Calu3 (cell line): ENCODE data around the gene SYP. TPM values are rescaled to one million over a fixed set of nuclear protein-coding genes. Genes with fewer than 3 reads are reported as not detected.

Experiments
- BruUV-seq: library from RNA; stranded (reverse); fragments of 400-500 nt; replicated peaks from 2 replicates; lab custom pipeline; 2021; lab: Mats Ljungman, UMichigan
- CTCF ChIA-PET: fragments of 300-600 bp; sonication (Branson Sonifier 250); formaldehyde crosslinking; loops from one replicate; lab custom pipeline; 2022; ENCODE audit warnings: antibody characterized with exemption; lab: Charles Lee
- DNase-seq: peaks from one replicate; pipeline ENCODE4 v3.0.0; 2022
- H3K27ac Mint-ChIP-seq: one replicate; pipeline ENCODE4 v1.8.0; 2022; ENCODE audit warnings: mixed read lengths; ENCODE audit not compliant: unreplicated experiment
- H3K27me3 Mint-ChIP-seq: one replicate; pipeline ENCODE4 v1.8.0; 2022; ENCODE audit warnings: mixed read lengths; ENCODE audit not compliant: unreplicated experiment
- H3K36me3 Mint-ChIP-seq: one replicate; pipeline ENCODE4 v1.8.0; 2022; ENCODE audit warnings: mild to moderate bottlenecking, moderate library complexity, mixed read lengths; ENCODE audit not compliant: insufficient read depth, unreplicated experiment
- H3K4me1 Mint-ChIP-seq: one replicate; pipeline ENCODE4 v1.8.0; 2022; ENCODE audit warnings: mild to moderate bottlenecking, low read depth, mixed read lengths; ENCODE audit not compliant: unreplicated experiment
- H3K4me3 Mint-ChIP-seq: one replicate; pipeline ENCODE4 v1.8.0; 2022; ENCODE audit warnings: mild to moderate bottlenecking, low read depth, moderate library complexity, mixed read lengths; ENCODE audit not compliant: unreplicated experiment
- H3K9me3 Mint-ChIP-seq: one replicate; pipeline ENCODE4 v1.8.0; 2022; ENCODE audit warnings: low read depth, mixed read lengths; ENCODE audit not compliant: unreplicated experiment
- intact Hi-C: fragments of 100-400 bp; cut with micrococcal nuclease; formaldehyde crosslinking; loops from one replicate; pipeline ENCODE4 v1.10.0; 2022; ENCODE audit not compliant: unreplicated experiment
- total RNA-seq: library from RNA; stranded (reverse); gene quantifications from 2 replicates; pipeline ENCODE4 v1.2.3, GENCODE V29; 2022
- TF ChIP-seq, protein P1 (sequence below): fragments of 200-600 bp; IDR thresholded peaks from one replicate; pipeline ENCODE4 v1.8.0; 2022; ENCODE audit warnings: antibody characterized with exemption; ENCODE audit not compliant: unreplicated experiment

Gene SYP
- total RNA-seq, 1 experiment from 2014 or later = 2.7 TPM

- Mint-ChIP-seq H3K27me3 (peaks cover 38% of the 10 kb centered on the region), H3K9me3 (no peaks in the 10 kb centered on the region), H3K4me3 (no peak overlapping the region), H3K4me1 (no peaks in the 10 kb centered on the region), H3K36me3 (no peaks in the 10 kb centered on the region), H3K27ac (no peak overlapping the region)
- DNase-seq = no peak
- BruUV-seq = no TSS peak
- intact Hi-C loops = no loop called here
- CTCF ChIA-PET = no interaction called here
- TF ChIP-seq, protein P1, sequence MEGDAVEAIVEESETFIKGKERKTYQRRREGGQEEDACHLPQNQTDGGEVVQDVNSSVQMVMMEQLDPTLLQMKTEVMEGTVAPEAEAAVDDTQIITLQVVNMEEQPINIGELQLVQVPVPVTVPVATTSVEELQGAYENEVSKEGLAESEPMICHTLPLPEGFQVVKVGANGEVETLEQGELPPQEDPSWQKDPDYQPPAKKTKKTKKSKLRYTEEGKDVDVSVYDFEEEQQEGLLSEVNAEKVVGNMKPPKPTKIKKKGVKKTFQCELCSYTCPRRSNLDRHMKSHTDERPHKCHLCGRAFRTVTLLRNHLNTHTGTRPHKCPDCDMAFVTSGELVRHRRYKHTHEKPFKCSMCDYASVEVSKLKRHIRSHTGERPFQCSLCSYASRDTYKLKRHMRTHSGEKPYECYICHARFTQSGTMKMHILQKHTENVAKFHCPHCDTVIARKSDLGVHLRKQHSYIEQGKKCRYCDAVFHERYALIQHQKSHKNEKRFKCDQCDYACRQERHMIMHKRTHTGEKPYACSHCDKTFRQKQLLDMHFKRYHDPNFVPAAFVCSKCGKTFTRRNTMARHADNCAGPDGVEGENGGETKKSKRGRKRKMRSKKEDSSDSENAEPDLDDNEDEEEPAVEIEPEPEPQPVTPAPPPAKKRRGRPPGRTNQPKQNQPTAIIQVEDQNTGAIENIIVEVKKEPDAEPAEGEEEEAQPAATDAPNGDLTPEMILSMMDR = no peak
These were observed 10.4 kb upstream of the SYP start for GRCh38 chrX:49210406-49210805.

GRCh38 chrX:49209434-49210251 is 9.7 kb upstream of the SYP start:
- Mint-ChIP-seq H3K4me3 (no peak overlapping the region), H3K9me3 (no peaks in the 10 kb centered on the region), H3K4me1 (no peaks in the 10 kb centered on the region), H3K27ac (no peak overlapping the region), H3K36me3 (no peaks in the 10 kb centered on the region), H3K27me3 (peaks cover 31% of the 10 kb centered on the region)
- TF ChIP-seq, protein P1 = no peak
- intact Hi-C loops = no loop called here
- DNase-seq = no peak
- CTCF ChIA-PET = no interaction called here
- no TSS peak for BruUV-seq

DNA sequence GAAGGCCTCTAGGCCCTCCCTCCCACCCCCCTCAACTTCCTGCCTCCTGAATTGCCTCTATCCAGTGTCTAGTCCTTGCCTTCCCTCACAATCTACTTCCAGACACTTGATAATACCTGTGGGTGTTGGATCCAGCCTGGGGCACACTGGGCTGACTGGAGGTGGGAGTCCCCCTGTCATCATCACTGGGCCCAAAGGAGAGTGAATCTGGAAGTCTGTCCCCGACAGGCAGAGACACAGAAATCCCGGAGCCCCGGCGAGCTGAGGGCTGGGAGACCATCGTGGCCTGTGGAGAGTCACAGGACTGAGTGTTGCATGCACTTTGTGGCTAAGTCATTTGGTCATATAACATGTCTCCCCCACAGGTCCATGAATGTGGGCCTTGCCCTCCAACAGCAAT is 8.4 kb upstream of the SYP start:
- CTCF ChIA-PET = no interaction called here
- no peak overlapping the region for H3K27ac Mint-ChIP-seq
- H3K27me3 Mint-ChIP-seq = peaks cover 32% of the 10 kb centered on the region
- no TSS peak for BruUV-seq
- no peaks in the 10 kb centered on the region for H3K4me1 Mint-ChIP-seq
- no peak for DNase-seq
- TF ChIP-seq, protein P1 = no peak
- intact Hi-C loops = no loop called here
- H3K4me3 Mint-ChIP-seq = no peak overlapping the region
- peaks cover 4% of the 10 kb centered on the region for H3K36me3 Mint-ChIP-seq
- H3K9me3 Mint-ChIP-seq = no peaks in the 10 kb centered on the region

GRCh38 chrX:49206543-49206942 is 6.5 kb upstream of the SYP start:
- intact Hi-C loops = no loop called here
- no peak for DNase-seq
- Mint-ChIP-seq H3K4me3 (no peak overlapping the region), H3K4me1 (no peaks in the 10 kb centered on the region), H3K9me3 (no peaks in the 10 kb centered on the region), H3K27ac (no peak overlapping the region), H3K27me3 (peaks cover 17% of the 10 kb centered on the region), H3K36me3 (peaks cover 6% of the 10 kb centered on the region)
- CTCF ChIA-PET = no interaction called here
- no TSS peak for BruUV-seq
- TF ChIP-seq, protein P1 = no peak
